Spleen (tissue), 11 donors: Measurements from ENCODE around the gene NRG3. TPM values are rescaled to one million over a fixed set of nuclear protein-coding genes. Genes with fewer than 3 reads are reported as not detected.

ENCODE experiments used
- DNase-seq: peaks from one replicate; pipeline ENCODE4 v3.0.0-alpha.2; 2020
- H3K27ac ChIP-seq, 8 donors: fragments of 200-600 bp; sonication (generic) in 7 of 8; 1 replicate in 4 of 8; 2 replicates in 4 of 8; pipeline versions ENCODE4 v1.5.0 to v1.8.0; 2016 to 2021; ENCODE audit warnings: inconsistent platforms in 4 of 8, mild to moderate bottlenecking in 4 of 8, moderate library complexity in 1 of 8
- H3K27me3 ChIP-seq, 7 donors: fragments of 200-600 bp; sonication (generic) in 6 of 7; replicated peaks in 1 of 7; 1 replicate in 4 of 7; 2 replicates in 3 of 7; pipeline versions ENCODE4 v1.5.0 to v1.8.0; 2016 to 2021; ENCODE audit warnings: inconsistent platforms in 3 of 7, mild to moderate bottlenecking in 1 of 7
- H3K36me3 ChIP-seq, 6 donors: fragments of 200-600 bp; sonication (generic) in 5 of 6; 1 replicate in 4 of 6; 2 replicates in 2 of 6; pipeline versions ENCODE4 v1.5.0 to v1.8.0; 2016 to 2021; ENCODE audit warnings: inconsistent platforms in 2 of 6
- H3K4me1 ChIP-seq, 6 donors: fragments of 200-600 bp; sonication (generic) in 5 of 6; 1 replicate in 3 of 6; 2 replicates in 3 of 6; pipeline versions ENCODE4 v1.5.0 to v1.8.0; 2016 to 2021; ENCODE audit warnings: inconsistent platforms in 3 of 6
- H3K4me3 ChIP-seq, 8 donors: fragments of 200-600 bp; sonication (generic) in 7 of 8; 1 replicate in 4 of 8; 2 replicates in 4 of 8; pipeline versions ENCODE4 v1.5.0 to v1.8.0; 2016 to 2021; ENCODE audit warnings: inconsistent platforms in 4 of 8, mild to moderate bottlenecking in 4 of 8, moderate library complexity in 2 of 8
- H3K9me3 ChIP-seq, 8 donors: fragments of 200-600 bp; sonication (generic) in 7 of 8; 1 replicate in 4 of 8; 2 replicates in 4 of 8; pipeline versions ENCODE4 v1.5.0 to v1.8.0; 2016 to 2021; ENCODE audit warnings: inconsistent platforms in 4 of 8
- POLR2A ChIP-seq, 3 donors: fragments of 450-650 bp; IDR thresholded peaks; one replicate each; pipeline ENCODE4 v1.5.1; 2017; ENCODE audit warnings: antibody characterized with exemption in 3 of 3, mild to moderate bottlenecking in 1 of 3
- POLR2AphosphoS5 ChIP-seq, 3 donors: sonication (generic); formaldehyde crosslinking; IDR thresholded peaks; one replicate each; pipeline ENCODE4 v1.5.1; 2017; ENCODE audit warnings: antibody characterized with exemption in 3 of 3
- WGBS, 5 donors: extraction: QIAGEN DNeasy Blood & Tissue Kit in 3 of 5; methylation state at CpG; one replicate each; pipeline versions ENCODE4 v1.1.5 to v1.1.7; 2013 to 2018; 5-methylcytosine and 5-hydroxymethylcytosine counted together
- intact Hi-C: fragments of 100-400 bp; cut with DNase I; formaldehyde crosslinking; loops from one replicate; pipeline ENCODE4 v1.15.0; 2023; ENCODE audit warnings: low total_unique reads
- polyA plus RNA-seq, 3 donors: library from polyadenylated mRNA; stranded (reverse); fragments of 200-250 nt; gene quantifications; one replicate each; pipeline ENCODE4 v1.2.1, GENCODE V29; 2013
- total RNA-seq, 7 donors: library from RNA; depleted of rRNA in 3 of 7; stranded (reverse); fragments of >200 nt in 3 of 7; fragmentation: NEBNext Ultra II Directional in 4 of 7; extraction: Animal tissue kit (Norgen Biotek cat#: 25700) in 4 of 7; gene quantifications; one replicate each; pipeline versions ENCODE4 v1.1.0 to v1.2.1, GENCODE V29; 2016 to 2021
- TF ChIP-seq, protein P1 (sequence below), 11 experiments: fragments of 200-600 bp in 7 of 11; fragments of 450-650 bp in 4 of 11; sonication (generic) in 4 of 11; IDR thresholded peaks in 8 of 11; conservative IDR thresholded peaks in 3 of 11; 1 replicate in 7 of 11; 2 replicates in 4 of 11; pipeline versions ENCODE4 v1.4.0 to v1.8.0; 2016 to 2021; ENCODE audit warnings: antibody characterized with exemption in 11 of 11, inconsistent platforms in 4 of 11, mild to moderate bottlenecking in 1 of 11
- donor health status: healthy with polysubstance abuse.
- donor health status: DM: no; HTN: no; CAD: no; lungs with moderate emphysema.
- donor health status: DM: no; HTN: no; CAD: no.
- donor health status: Bipolar disorder and iron deficiency.
- donor health status: healthy.
- donor health status: DM: no; HTN: no; CAD: no.
- donor health status: DM: yes; HTN: yes; CAD: no.

Gene NRG3
- total and polyA plus RNA-seq, 10 donors = 0.10 to 0.22 (median 0.21) TPM; not detected in 7

DNA sequence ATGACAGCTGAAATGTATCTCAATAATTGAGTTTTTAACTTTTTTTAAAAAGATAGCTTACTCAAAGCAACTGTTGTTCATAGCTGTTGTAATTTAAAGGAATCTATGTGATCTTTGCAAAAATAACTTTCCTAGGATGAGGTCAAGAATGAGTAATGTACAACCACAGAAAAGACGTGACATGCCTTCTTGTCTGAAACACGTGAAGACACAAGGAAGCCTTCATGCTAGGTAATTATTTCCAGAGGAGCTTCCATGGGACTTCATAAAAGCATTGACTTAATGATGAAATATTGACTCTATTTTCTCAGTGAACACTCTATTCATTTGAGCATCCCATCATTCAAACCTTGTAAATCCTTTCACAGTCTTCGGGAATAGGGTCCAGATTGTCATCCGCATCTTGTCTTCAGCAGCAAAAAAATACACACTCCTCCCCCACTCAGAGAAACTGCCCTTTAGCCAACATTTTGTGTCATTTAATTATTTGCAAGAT lies 528.0 kb downstream of the NRG3 start:
- intact Hi-C loops = no loop called here
- DNase-seq = no peak
- Histone ChIP-seq H3K27me3 (no peaks in the 10 kb centered on the region), H3K9me3 (peaks cover 0 to 5% (median 0%) of the 10 kb centered on the region in 8 donors), H3K4me3 (no peak overlapping the region), H3K4me1 (no peaks in the 10 kb centered on the region), H3K36me3 (no peaks in the 10 kb centered on the region), H3K27ac (no peak overlapping the region)
- TF ChIP-seq POLR2A (IDR thresholded peaks at IDR 0.05) (no peak), POLR2AphosphoS5 (IDR thresholded peaks at IDR 0.05) (no peak)
- TF ChIP-seq, protein P1, sequence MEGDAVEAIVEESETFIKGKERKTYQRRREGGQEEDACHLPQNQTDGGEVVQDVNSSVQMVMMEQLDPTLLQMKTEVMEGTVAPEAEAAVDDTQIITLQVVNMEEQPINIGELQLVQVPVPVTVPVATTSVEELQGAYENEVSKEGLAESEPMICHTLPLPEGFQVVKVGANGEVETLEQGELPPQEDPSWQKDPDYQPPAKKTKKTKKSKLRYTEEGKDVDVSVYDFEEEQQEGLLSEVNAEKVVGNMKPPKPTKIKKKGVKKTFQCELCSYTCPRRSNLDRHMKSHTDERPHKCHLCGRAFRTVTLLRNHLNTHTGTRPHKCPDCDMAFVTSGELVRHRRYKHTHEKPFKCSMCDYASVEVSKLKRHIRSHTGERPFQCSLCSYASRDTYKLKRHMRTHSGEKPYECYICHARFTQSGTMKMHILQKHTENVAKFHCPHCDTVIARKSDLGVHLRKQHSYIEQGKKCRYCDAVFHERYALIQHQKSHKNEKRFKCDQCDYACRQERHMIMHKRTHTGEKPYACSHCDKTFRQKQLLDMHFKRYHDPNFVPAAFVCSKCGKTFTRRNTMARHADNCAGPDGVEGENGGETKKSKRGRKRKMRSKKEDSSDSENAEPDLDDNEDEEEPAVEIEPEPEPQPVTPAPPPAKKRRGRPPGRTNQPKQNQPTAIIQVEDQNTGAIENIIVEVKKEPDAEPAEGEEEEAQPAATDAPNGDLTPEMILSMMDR (IDR thresholded peaks at IDR 0.05 in 8 of 11, conservative IDR thresholded peaks at IDR 0.05 in 3 of 11) = no peak
- 78 to 82% (median 81%) methylated on average over 4 of the region's 4 CpGs for WGBS, 5 donors

DNA sequence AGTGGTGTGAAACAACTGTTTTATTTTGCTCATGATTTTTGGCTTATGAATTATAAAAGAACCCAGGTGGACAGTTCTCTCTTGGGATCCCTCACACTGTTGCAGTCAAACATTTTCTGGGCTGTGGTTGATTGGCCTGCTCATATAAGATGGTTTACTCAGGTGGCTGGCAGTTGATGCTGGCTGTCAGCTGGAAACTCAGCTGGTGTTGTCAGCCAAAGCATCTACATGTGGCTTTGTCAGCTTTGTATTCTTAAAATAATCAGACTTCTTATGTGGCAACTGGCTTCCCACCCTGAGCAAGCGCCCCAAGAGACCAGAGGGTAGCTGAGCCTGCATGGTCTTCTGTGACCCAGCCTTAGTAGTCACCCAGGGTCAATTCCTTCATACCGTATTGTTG lies 534.7 kb downstream of the NRG3 start:
- WGBS, 5 donors = 73 to 81% (median 77%) methylated on average over 2 of the region's 2 CpGs
- no peak for DNase-seq
- Histone ChIP-seq H3K9me3 (peaks cover 0 to 5% (median 0%) of the 10 kb centered on the region in 8 donors), H3K36me3 (no peaks in the 10 kb centered on the region), H3K4me1 (no peaks in the 10 kb centered on the region), H3K4me3 (no peak overlapping the region), H3K27me3 (no peaks in the 10 kb centered on the region), H3K27ac (no peak overlapping the region)
- intact Hi-C loops = no loop called here
- TF ChIP-seq POLR2AphosphoS5 (IDR thresholded peaks at IDR 0.05) = no peak
- TF ChIP-seq, protein P1 (IDR thresholded peaks at IDR 0.05 in 8 of 11, conservative IDR thresholded peaks at IDR 0.05 in 3 of 11) = no peak
- no peak for TF ChIP-seq POLR2A (IDR thresholded peaks at IDR 0.05)

DNA sequence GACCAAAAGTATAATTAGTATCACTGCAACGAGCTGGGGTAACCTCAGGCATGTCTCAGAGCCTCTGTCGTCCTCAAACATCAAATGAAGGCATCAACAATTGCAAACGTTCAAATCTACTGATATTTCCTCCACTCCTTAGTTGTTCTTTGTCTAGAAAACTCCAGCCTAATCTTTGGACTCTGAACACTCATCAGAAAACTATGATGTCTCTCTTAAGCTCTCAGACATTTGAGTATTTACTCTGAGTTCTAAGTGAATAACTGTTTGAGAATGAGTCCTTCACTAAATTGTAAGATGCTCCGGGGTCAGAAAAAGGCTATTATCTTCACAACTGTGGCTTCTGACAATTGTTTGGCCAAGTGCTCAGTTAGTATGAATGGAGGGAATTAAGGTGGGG lies 536.4 kb downstream of the NRG3 start:
- Histone ChIP-seq H3K4me1 (no peaks in the 10 kb centered on the region), H3K9me3 (peaks cover 0 to 5% (median 0%) of the 10 kb centered on the region in 8 donors), H3K4me3 (no peak overlapping the region), H3K27ac (no peak overlapping the region), H3K27me3 (no peaks in the 10 kb centered on the region), H3K36me3 (no peaks in the 10 kb centered on the region)
- 57 to 68% (median 59%) methylated on average over 4 of the region's 4 CpGs for WGBS, 5 donors
- no peak for DNase-seq
- no peak for TF ChIP-seq POLR2AphosphoS5 (IDR thresholded peaks at IDR 0.05)
- no peak for TF ChIP-seq POLR2A (IDR thresholded peaks at IDR 0.05)
- TF ChIP-seq, protein P1 (IDR thresholded peaks at IDR 0.05 in 8 of 11, conservative IDR thresholded peaks at IDR 0.05 in 3 of 11) = no peak
- intact Hi-C loops = no loop called here

DNA sequence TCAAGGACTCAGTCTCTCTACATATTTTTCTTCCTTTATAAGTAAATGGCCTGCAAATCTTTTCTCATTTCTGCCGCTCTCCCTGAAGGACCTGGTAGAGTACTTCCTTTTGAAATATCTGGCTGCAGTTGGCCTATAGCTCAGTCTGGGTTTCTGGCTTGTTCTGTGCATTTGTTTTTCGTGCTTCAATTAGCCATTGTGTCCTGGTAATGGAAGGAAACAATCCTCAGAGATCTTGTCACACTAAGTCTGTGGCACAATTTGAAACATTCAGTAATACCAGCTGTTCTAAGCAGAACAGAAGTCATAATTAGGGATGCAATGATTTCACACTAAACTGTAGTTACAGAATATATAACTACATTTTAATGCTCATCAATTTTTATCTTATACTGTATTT lies 545.0 kb downstream of the NRG3 start:
- no peak for DNase-seq
- H3K4me3 ChIP-seq = no peak overlapping the region
- no peaks in the 10 kb centered on the region for H3K4me1 ChIP-seq
- intact Hi-C loops = no loop called here
- no peak overlapping the region for H3K27ac ChIP-seq
- H3K9me3 ChIP-seq = no peaks in the 10 kb centered on the region
- TF ChIP-seq, protein P1 (IDR thresholded peaks at IDR 0.05 in 8 of 11, conservative IDR thresholded peaks at IDR 0.05 in 3 of 11) = no peak
- TF ChIP-seq POLR2A (IDR thresholded peaks at IDR 0.05) (no peak), POLR2AphosphoS5 (IDR thresholded peaks at IDR 0.05) (no peak)
- no peaks in the 10 kb centered on the region for H3K27me3 ChIP-seq
- 45 to 53% (median 48%) methylated on average over 2 of the region's 2 CpGs for WGBS, 5 donors
- no peaks in the 10 kb centered on the region for H3K36me3 ChIP-seq
